ENCODE results near the gene THSD4. TPM values are rescaled to one million over a fixed set of nuclear protein-coding genes. Genes with fewer than 3 reads are reported as not detected.

Gene THSD4
- total and polyA plus RNA-seq, 2 of the 8 experiments (the other 6 are each of a cell fraction or from before 2014, with no cell fraction given), result 2.5 to 6.2 TPM

DNA sequence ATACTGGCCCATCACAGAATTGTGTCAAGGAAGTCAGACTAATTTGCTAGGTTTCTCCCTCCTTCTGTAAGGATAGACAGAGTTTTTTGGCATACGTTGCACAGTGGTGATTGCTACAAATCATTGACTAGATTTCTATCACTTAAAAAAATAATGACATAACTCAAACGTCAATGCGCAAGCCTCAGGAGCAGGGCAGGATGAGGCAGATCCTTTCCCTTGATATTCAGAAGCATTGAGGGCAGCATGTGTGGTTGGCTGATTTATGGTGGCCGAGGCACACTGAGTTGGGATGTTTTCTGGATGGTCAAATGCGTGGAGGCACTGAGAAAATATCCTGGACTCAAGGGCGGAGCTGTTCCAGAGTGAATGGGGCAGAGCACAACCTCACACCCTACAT, 14.4 kb downstream of the THSD4 start:
- ChIA-PET POLR2A (ENCODE audit: partially characterized antibody) (interaction anchor here (1.1 to 1.6 kb wide), 2 partner anchors 9 to 11 kb away, joined by 3 read pairs; no protein-coding TSS in a partner anchor), CTCF (ENCODE audit: partially characterized antibody) (interaction anchor here (1.0 kb wide), 1 partner anchor 37 kb away, joined by 3 read pairs; no protein-coding TSS in a partner anchor)
- 81% methylated on average over 6 of the region's 6 CpGs; no CpG with 5 or more reads in 1 of the 2 experiments for WGBS, 2 experiments (ENCODE audit: extremely low coverage in 1 of 2, insufficient coverage in 1 of 2, insufficient read length in 1 of 2, insufficient replicate concordance in 2 of 2, low coverage in 1 of 2, low lambda C conversion rate in 2 of 2, missing lambda C conversion rate in 1 of 2)
- no peaks in the 10 kb centered on the region for H3K79me2 ChIP-seq (ENCODE audit: control insufficient read depth in 1 of 2, insufficient read depth in 2 of 2, low read length in 2 of 2)
- H3K56ac ChIP-seq (replicated peaks; ENCODE audit: insufficient read length, low read depth, low read length), result no peak overlapping the region
- H3K18ac ChIP-seq (ENCODE audit: extremely low read depth, low read length), result no peak overlapping the region
- no peak for FAIRE-seq
- H2BK5ac ChIP-seq (ENCODE audit: low read depth, low read length), result no peak overlapping the region
- no peaks in the 10 kb centered on the region; a peak in 1 of 7 replicates for H3K4me1 ChIP-seq (replicated peaks in 1 of 4; ENCODE audit: control insufficient read depth in 3 of 4, insufficient read depth in 4 of 4, low read length in 3 of 4)
- no peak overlapping the region for H4K5ac ChIP-seq (ENCODE audit: insufficient read length, low read depth, low read length)
- no peak overlapping the region for H3K4me3 ChIP-seq (ENCODE audit: extremely low read depth in 1 of 4, insufficient read depth in 2 of 4, low read depth in 3 of 4, low read length in 4 of 4)
- H2AFZ ChIP-seq (ENCODE audit: low read length), result no peak overlapping the region
- H3K23me2 ChIP-seq (ENCODE audit: low read depth, low read length), result no peaks in the 10 kb centered on the region
- H3K9ac ChIP-seq (replicated peaks in 1 of 4; ENCODE audit: extremely low read depth in 1 of 4, low read depth in 3 of 4, low read length in 3 of 4), result no peak overlapping the region; a peak in 1 of 7 replicates
- H4K91ac ChIP-seq (replicated peaks; ENCODE audit: insufficient read length, low read length), result no peak overlapping the region
- no peak overlapping the region for H4K8ac ChIP-seq (ENCODE audit: extremely low read depth, insufficient read depth, low read length)
- H3K79me1 ChIP-seq (ENCODE audit: low read depth, low read length), result no peaks in the 10 kb centered on the region
- no peak overlapping the region for H3K27ac ChIP-seq (ENCODE audit: low read depth, low read length)
- H2BK15ac ChIP-seq (ENCODE audit: low read length), result no peak overlapping the region
- no peak overlapping the region for H2BK12ac ChIP-seq (ENCODE audit: low read depth, low read length)
- no peak overlapping the region for H3K23ac ChIP-seq (ENCODE audit: insufficient read length)
- H3K4ac ChIP-seq (replicated peaks; ENCODE audit: insufficient read length, low read depth, low read length), result no peak overlapping the region
- no peak overlapping the region for H2BK120ac ChIP-seq (replicated peaks; ENCODE audit: low read depth, low read length)
- H3K14ac ChIP-seq (ENCODE audit: insufficient read length), result no peak overlapping the region
- H2BK20ac ChIP-seq (ENCODE audit: low read length), result no peak overlapping the region
- 0 out of 2 replicates have a peak overlapping the region, but pooled peaks have one; percentile 67 for H2AK5ac ChIP-seq (ENCODE audit: low read depth, low read length)
- H3K9me3 ChIP-seq (ENCODE audit: insufficient read depth in 2 of 2, low read depth in 1 of 2, low read length in 1 of 2), result no peaks in the 10 kb centered on the region
- no peak for DNase-seq (ENCODE audit: low read depth in 1 of 2, low spot score in 2 of 2)
- H4K20me1 ChIP-seq (replicated peaks in 1 of 2; ENCODE audit: control insufficient read depth in 1 of 2, insufficient read depth in 2 of 2, low read length in 2 of 2), result no peaks in the 10 kb centered on the region
- H3K27me3 ChIP-seq (replicated peaks in 1 of 4; ENCODE audit: control insufficient read depth in 3 of 4, extremely low read depth in 1 of 4, insufficient read depth in 3 of 4, low read length in 3 of 4), result no peaks in the 10 kb centered on the region
- no peak overlapping the region for H3K4me2 ChIP-seq (ENCODE audit: insufficient read depth in 1 of 2, low read depth in 2 of 2, low read length in 2 of 2)
- no peaks in the 10 kb centered on the region for H3K36me3 ChIP-seq (ENCODE audit: control insufficient read depth in 2 of 4, insufficient read depth in 4 of 4, low read length in 3 of 4)
- TF ChIP-seq CREB1 (IDR thresholded peaks at IDR 0.05) (no peak), CHD1 (IDR thresholded peaks at IDR 0.05; ENCODE audit: low read depth, low read length) (no peak), NRF1 (IDR thresholded peaks at IDR 0.05; ENCODE audit: low read depth, low read length) (no peak), JUND (IDR thresholded peaks at IDR 0.05; ENCODE audit: low read length) (no peak)

Measured in H1 (cell line).